MM.1S (cell line): Measurements from ENCODE around the gene IL11.

Source experiments
- CTCF ChIP-seq: fragments of 300-600 bp; sonication (generic); IDR thresholded peaks from 2 replicates; pipeline ENCODE4 v1.5.1; 2016; ENCODE audit warnings: antibody characterized with exemption, low read length, mixed read lengths
- EZH2 ChIP-seq: fragments of 300-600 bp; sonication (generic); optimal IDR thresholded peaks from 2 replicates; pipeline ENCODE3; 2017; ENCODE audit warnings: low read depth, mild to moderate bottlenecking, antibody characterized with exemption, low read length, mixed read lengths
- EZH2phosphoT487 ChIP-seq: fragments of 300-600 bp; sonication (generic); IDR thresholded peaks from 2 replicates; pipeline ENCODE4 v1.6.1; 2018; ENCODE audit warnings: antibody characterized with exemption, low read length

- TF ChIP-seq EZH2 (no peak), CTCF (no peak), EZH2phosphoT487 (no peak)
Observed at GRCh38 chr19:55379174-55379573, 8.9 kb upstream of the IL11 start.
